Omental fat pad (tissue), 4 donors: ENCODE measurements around the gene CALY. TPM values are rescaled to one million over a fixed set of nuclear protein-coding genes. Genes with fewer than 3 reads are reported as not detected.

Source experiments
- ATAC-seq: fragments of 150-250 bp; one replicate; pipeline ENCODE4 v1.9.1; 2016; ENCODE audit warnings: mild to moderate bottlenecking, moderate library complexity; ENCODE audit not compliant: low FRiP score
- DNase-seq: peaks from one replicate; pipeline ENCODE4 v3.0.0-alpha.2; 2019; ENCODE audit warnings: low spot score
- CTCF ChIP-seq, 3 donors: fragments of 450-650 bp; IDR thresholded peaks; one replicate each; pipeline ENCODE4 v1.5.1; 2016 to 2017; ENCODE audit warnings: antibody characterized with exemption in 3 of 3, mild to moderate bottlenecking in 3 of 3, moderate library complexity in 2 of 3
- total RNA-seq, 4 donors: library from RNA; depleted of rRNA; stranded (reverse); fragments of >200 nt; gene quantifications; one replicate each; pipeline ENCODE4 v1.1.0, GENCODE V29; 2016

Gene CALY
- total RNA-seq, 4 donors from 2014 or later, result not detected

DNA sequence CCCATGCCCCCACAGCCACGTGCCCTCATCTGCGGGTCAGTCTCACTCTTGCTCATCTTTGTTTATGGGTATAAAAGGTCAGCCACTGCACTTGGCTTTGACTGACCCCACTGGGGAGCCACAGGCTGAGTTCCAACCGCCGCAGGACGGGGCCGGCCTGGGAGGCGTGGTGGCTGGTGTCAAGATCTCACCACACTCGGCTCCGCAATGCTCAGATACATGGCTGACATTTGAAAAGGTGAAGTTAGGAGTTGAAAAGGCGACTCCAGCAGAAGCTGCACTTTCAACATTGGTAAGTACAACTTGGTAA is 42.9 kb downstream of the CALY start:
- TF ChIP-seq CTCF (IDR thresholded peaks at IDR 0.05), result no peak
- ATAC-seq, result no peak

DNA sequence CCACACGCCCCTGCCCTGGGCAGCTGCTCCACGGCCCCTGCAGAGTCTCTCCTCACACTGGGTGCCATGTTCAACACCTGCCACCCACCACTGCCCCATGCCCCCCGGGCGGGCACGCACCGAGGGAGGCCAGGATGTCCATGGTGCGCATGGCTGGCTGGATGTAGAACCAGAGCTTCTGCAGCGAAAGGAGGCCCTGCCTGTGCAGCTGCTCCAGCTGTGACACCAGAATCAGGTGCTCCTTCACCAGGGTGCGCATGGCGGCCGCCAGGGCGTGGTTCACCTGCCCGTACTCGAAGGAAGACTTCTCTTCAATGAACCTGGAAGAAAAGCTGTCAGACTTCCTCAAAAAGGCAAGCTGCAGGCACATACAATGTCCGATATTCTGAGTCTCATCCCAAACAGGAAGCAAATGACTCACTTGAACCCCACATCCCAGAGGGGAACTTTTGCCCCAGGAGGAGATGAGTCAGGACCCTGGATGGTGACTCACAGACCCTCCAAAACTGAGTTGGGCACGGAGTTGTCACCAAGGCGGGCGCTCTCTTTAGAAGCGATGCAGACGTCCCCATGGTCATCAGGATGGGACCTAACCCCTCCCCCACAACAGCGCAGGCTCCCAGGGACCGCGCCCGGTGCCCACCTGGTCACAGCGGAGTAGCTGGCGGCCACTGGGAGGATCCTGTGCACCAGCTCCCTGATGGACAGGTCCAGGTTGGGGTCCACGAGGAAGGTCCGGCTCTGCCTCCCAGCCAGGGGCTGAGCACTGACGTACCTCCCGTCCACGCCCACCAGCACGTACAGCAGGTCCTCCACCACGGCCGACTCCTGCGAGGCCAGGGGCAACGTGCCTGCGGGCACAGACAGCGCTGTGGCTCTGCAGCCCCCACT is 43.5 kb downstream of the CALY start:
- no peak for DNase-seq
- no peak for ATAC-seq
- no peak for TF ChIP-seq CTCF (IDR thresholded peaks at IDR 0.05)

More for the DNA sequence above, 42.9 kb downstream of the CALY start:
- DNase-seq, result no peak

GRCh38 chr10:133289761-133290160 is 46.9 kb downstream of the CALY start:
- TF ChIP-seq CTCF (IDR thresholded peaks at IDR 0.05), result no peak
- DNase-seq, result no peak
- no peak for ATAC-seq

- DNase-seq (no peak), ATAC-seq (no peak)
- no peak for TF ChIP-seq CTCF (IDR thresholded peaks at IDR 0.05)
Observed at GRCh38 chr10:133287832-133288500, 48.7 kb downstream of the CALY start.

- no peak for ATAC-seq
Observed at GRCh38 chr10:133286366-133286765, 50.3 kb downstream of the CALY start.

DNA sequence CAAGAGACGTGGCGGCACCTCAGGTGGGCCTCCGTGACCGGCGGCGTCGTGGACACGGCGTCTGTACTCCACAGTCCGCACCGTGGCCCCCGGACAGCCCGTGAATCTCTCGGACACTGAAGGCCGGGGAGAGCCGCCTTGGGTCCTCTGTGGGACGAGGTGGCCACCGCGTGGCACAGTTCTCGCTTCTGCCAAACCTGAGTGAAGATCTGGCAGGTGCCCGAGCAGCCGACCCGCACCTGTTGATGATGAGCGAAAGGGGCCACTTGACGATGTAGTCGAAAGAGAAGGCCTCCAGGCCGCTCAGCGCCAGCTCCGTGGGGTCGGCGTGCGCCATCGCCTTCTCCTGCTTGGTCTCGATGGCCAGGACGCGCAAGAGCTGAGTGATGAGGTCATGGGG is 51.5 kb downstream of the CALY start:
- no peak for DNase-seq
- no peak for ATAC-seq

More at GRCh38 chr10:133286366-133286765, 50.3 kb downstream of the CALY start:
- TF ChIP-seq CTCF (IDR thresholded peaks at IDR 0.05), result no peak
- DNase-seq, result no peak

More for the DNA sequence above, 51.5 kb downstream of the CALY start:
- TF ChIP-seq CTCF (IDR thresholded peaks at IDR 0.05), result no peak
